BJ (cell line): Measurements from ENCODE around the gene ARMC3. TPM values are rescaled to one million over a fixed set of nuclear protein-coding genes. Genes with fewer than 3 reads are reported as not detected.

Source experiments
- CTCF ChIA-PET: fragments of 350-600 bp; formaldehyde crosslinking; extraction: SDS; loops from one replicate; lab custom pipeline; 2021; ENCODE audit warnings: antibody characterized with exemption, inconsistent platforms; lab: Yijun Ruan, JAX
- POLR2A ChIA-PET: fragments of 300-600 bp; sonication (Branson Sonifier 250); formaldehyde crosslinking; extraction: SDS; loops from one replicate; lab custom pipeline; 2021; ENCODE audit warnings: antibody characterized with exemption; lab: Charles Lee
- DNase-seq: peaks from one replicate; pipeline ENCODE4 v3.0.0-alpha.2; 2011; ENCODE audit warnings: low read depth
- H3K27me3 ChIP-seq: 2 replicates; pipeline ENCODE4 v1.6.0; 2011; ENCODE audit warnings: low read length; ENCODE audit not compliant: control insufficient read depth, insufficient read depth
- H3K36me3 ChIP-seq: 2 replicates; pipeline ENCODE4 v1.5.1; 2011; ENCODE audit warnings: low read length; ENCODE audit not compliant: control insufficient read depth, insufficient read depth
- H3K4me3 ChIP-seq: 2 replicates; pipeline ENCODE4 v1.5.1; 2011; ENCODE audit warnings: low read depth, mild to moderate bottlenecking, control low read depth, low read length
- polyA minus RNA-seq: library from RNA; depleted of rRNA, polyadenylated mRNA; stranded (reverse); fragments of >200 nt; gene quantifications from 2 replicates; pipeline ENCODE4 v1.2.3, GENCODE V29; 2011; rRNA and poly(A)+ RNA removed
- polyA plus RNA-seq: library from polyadenylated mRNA; depleted of rRNA; stranded (reverse); fragments of >200 nt; gene quantifications from 2 replicates; pipeline ENCODE4 v1.2.3, GENCODE V29; 2011; rRNA removed
- TF ChIP-seq, protein P1 (sequence below): IDR thresholded peaks from 2 replicates; pipeline ENCODE4 v1.5.1; 2011; ENCODE audit warnings: low read depth, mild to moderate bottlenecking, control low read depth, inconsistent platforms, low read length, moderate library complexity; ENCODE audit not compliant: insufficient read depth

The ARMC3 gene, protein sequence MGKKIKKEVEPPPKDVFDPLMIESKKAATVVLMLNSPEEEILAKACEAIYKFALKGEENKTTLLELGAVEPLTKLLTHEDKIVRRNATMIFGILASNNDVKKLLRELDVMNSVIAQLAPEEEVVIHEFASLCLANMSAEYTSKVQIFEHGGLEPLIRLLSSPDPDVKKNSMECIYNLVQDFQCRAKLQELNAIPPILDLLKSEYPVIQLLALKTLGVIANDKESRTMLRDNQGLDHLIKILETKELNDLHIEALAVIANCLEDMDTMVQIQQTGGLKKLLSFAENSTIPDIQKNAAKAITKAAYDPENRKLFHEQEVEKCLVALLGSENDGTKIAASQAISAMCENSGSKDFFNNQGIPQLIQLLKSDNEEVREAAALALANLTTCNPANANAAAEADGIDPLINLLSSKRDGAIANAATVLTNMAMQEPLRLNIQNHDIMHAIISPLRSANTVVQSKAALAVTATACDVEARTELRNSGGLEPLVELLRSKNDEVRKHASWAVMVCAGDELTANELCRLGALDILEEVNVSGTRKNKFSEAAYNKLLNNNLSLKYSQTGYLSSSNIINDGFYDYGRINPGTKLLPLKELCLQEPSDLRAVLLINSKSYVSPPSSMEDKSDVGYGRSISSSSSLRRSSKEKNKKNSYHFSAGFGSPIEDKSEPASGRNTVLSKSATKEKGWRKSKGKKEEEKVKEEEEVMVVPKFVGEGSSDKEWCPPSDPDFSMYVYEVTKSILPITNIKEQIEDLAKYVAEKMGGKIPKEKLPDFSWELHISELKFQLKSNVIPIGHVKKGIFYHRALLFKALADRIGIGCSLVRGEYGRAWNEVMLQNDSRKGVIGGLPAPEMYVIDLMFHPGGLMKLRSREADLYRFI
- polyA plus RNA-seq, result not detected in 2 replicates
- not detected in 2 replicates for polyA minus RNA-seq

DNA sequence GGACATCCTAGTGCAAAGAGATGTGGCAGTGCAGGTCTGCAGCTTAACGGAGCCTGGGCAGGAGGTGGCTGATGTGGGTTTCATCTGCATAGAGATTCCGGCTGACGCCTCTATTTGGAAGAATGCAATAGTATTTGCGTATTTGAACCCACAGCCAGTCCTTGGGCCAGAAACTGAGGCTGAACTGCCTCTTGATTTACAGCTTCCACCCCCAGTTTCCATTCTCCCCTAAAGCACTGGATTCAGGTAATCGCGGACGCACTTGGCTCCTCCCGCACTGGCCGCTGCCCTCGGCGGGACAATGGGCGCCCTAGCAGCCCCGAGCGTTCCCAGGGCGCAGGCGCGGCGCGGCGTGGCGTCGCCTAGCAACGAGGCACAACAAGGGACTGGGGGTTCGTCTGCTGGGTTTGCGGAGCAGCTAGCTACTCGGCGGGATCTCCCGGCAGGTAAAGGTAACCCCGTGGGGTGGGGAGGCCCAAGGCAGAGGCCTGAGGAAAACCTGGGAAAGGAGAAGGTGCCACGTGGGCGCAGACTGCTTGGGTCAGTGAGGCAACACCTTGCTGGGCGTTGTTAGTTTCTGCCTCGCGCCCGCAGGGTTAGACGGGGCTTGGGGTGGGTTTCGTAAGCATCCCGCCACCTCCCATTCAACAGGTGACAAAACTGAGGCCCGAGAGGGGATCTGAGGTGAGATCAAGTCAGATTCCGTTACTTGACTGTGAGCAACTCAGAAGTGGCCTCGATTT is at the start of gene ARMC3:
Gene ARMC3, plus strand, starts transcription at position 393 of the 743 bp plus-strand sequence. CDS start 3,944 bp downstream, outside the sequence.
- no peaks in the 10 kb centered on the region for H3K36me3 ChIP-seq
- TF ChIP-seq, protein P1, sequence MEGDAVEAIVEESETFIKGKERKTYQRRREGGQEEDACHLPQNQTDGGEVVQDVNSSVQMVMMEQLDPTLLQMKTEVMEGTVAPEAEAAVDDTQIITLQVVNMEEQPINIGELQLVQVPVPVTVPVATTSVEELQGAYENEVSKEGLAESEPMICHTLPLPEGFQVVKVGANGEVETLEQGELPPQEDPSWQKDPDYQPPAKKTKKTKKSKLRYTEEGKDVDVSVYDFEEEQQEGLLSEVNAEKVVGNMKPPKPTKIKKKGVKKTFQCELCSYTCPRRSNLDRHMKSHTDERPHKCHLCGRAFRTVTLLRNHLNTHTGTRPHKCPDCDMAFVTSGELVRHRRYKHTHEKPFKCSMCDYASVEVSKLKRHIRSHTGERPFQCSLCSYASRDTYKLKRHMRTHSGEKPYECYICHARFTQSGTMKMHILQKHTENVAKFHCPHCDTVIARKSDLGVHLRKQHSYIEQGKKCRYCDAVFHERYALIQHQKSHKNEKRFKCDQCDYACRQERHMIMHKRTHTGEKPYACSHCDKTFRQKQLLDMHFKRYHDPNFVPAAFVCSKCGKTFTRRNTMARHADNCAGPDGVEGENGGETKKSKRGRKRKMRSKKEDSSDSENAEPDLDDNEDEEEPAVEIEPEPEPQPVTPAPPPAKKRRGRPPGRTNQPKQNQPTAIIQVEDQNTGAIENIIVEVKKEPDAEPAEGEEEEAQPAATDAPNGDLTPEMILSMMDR, result no peak
- POLR2A ChIA-PET, result no interaction called here
- no peak for DNase-seq
- peak within 1 kb of the TSS; percentile 33 for H3K4me3 ChIP-seq
- CTCF ChIA-PET, result no interaction called here
- H3K27me3 ChIP-seq, result peaks cover 8% of the 10 kb centered on the region

DNA sequence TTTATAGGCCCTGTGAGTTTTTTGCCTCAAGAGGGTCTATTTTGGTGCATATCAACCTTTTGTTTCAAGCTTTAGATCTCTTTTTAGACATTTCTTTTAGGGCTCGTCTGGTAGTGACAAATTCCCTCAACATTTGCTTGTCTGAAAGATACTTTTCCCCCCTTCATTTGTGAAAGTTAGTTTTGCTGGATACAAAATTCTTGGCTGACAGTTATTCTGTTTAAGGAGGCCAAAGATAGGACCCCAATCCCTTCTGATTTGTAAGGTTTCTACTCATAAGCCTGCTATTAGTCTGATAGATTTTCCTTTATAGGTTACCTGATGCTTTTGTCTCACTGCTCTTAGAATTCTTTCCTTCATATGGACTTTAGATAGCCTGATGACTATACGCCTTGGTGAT is 36.1 kb upstream of the ARMC3 start:
- ChIA-PET CTCF (no interaction called here), POLR2A (no interaction called here)
- TF ChIP-seq, protein P1, result no peak
- H3K4me3 ChIP-seq, result no peak overlapping the region
- no peaks in the 10 kb centered on the region for H3K36me3 ChIP-seq
- H3K27me3 ChIP-seq, result no peaks in the 10 kb centered on the region
- DNase-seq, result no peak

DNA sequence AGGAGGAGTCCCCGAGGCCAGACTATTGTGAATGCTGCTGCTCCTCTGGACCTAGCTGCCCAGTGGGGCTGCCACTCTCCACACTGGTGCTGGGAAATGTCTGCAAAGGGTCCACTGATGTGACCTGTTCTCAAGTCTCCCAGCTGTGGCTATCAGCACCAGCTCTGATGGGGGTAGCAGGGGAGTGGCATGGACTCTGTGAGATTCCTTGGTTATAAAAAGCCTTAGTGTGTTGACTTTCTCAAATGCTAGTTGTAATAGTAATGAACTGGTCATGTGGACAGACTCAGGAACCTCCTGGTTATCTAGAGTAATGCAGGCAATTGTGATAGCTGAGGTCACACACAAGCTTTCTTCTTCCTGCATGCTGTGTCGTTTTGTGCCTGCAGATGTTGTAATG is 34.1 kb upstream of the ARMC3 start:
- TF ChIP-seq, protein P1, result no peak
- POLR2A ChIA-PET, result no interaction called here
- Histone ChIP-seq H3K36me3 (no peaks in the 10 kb centered on the region), H3K27me3 (no peaks in the 10 kb centered on the region), H3K4me3 (no peak overlapping the region)
- CTCF ChIA-PET, result interaction anchor here (1.2 kb wide), 1 partner anchor 21 kb away, joined by 4 read pairs; no protein-coding TSS in a partner anchor
- no peak for DNase-seq

DNA sequence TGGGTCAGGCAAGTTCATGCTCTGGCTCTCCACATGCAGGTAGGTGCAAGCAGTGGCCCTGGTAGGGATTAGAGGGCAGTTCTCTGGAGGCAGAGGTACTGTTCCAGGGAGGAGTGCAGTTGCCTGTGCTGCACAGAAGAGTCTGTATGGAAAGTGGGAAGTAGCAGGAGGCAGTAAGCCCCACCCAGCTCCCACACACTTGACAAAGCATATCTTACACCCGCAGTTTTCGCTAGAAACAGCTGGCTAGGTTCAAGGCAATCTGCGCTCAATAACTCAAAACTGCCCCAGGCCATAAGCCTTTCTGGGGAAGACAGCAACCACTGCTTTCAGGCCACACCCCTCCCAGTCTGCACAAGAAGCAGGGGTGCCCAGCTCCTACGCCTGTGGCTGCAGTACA is 33.1 kb upstream of the ARMC3 start:
- H3K4me3 ChIP-seq, result no peak overlapping the region
- TF ChIP-seq, protein P1, result no peak
- H3K27me3 ChIP-seq, result no peaks in the 10 kb centered on the region
- CTCF ChIA-PET, result interaction anchor here (1.2 kb wide), 1 partner anchor 22 kb away, joined by 4 read pairs; no protein-coding TSS in a partner anchor
- POLR2A ChIA-PET, result no interaction called here
- peak; percentile 7 for DNase-seq
- H3K36me3 ChIP-seq, result no peaks in the 10 kb centered on the region
